GM19351 (cell line): ENCODE measurements around the gene AK9.
"Not testable (repeated sequence)": the region's sequence is repeated elsewhere in the genome, so short reads cannot be mapped to it uniquely, and the experiment has no call there.

Experiments
- ATAC-seq: cut with Tn5 transposase; IDR thresholded peaks from one replicate; pipeline ENCODE4 v1.9.1; 2021; ENCODE audit warnings: mild to moderate bottlenecking, moderate library complexity; ENCODE audit not compliant: unreplicated experiment

AK9 gene

GRCh38 chr6:109690737-109691621 is at the start of gene AK9, which contains the start of gene FIG4:
Gene AK9 (minus strand): TSS chr6:109691202. CDS start chr6:109675745, 15,457 bp downstream.
Gene FIG4 (plus strand): TSS chr6:109691296. CDS start chr6:109691436, 140 bp downstream.
- ATAC-seq, result peak; percentile 90

DNA sequence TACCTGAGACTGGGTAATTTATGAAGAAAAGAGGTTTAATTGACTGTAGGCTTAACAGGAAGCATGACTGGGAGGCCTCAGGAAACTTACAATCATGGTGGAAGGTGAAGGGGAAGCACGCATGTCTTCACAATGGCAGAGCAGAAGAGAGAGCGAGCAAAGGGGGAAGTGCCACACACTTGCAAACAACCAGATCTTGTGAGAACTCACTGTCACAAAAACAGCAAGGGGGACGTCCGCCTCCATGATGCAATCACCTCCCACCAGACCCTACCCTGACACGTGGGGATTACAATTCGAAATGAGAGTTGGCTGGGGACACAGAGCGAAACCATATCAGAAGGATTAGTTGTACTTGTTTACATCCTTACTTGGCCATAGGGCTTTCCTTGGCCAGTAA is 49.8 kb upstream of the AK9 start:
- no peak for ATAC-seq

DNA sequence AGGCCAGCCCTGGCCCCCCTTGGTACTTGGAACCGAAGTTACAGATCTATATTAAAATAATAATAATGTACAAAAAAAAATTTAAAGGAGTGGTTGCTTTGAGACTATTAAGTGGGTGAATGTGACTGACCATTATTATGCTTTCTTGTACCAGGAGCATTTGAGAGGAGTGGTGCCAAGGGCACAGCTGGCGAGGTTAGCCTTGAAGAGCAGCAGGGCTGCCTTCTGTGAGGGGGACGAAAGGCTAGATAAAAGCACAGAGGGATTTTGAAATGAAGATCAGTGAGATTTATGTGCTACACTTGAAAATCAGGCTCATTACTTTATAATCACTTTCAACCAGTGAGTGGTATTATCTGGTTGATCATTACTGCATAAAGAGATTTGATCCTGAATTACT is 48.7 kb upstream of the AK9 start:
- ATAC-seq, result no peak

DNA sequence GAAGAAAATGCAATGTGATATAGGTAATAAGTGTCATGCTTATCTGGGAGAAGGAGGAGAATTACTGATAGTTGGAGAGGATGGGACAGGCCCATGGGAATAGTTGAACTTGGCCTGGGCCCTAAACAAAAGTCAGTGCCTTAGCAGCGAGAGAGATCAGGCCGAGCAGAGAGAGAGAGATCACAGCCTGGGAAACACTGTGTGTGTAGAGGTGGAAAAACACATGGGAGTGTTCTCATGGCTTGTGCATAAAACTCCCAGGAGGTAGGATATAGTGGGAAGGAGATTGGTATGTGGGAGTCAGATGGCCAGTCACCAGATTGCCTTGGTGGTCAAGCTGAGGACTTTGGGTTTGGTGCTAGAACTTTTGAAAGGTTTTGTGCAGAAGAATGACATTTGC is 47.7 kb upstream of the AK9 start:
- ATAC-seq, result no peak

DNA sequence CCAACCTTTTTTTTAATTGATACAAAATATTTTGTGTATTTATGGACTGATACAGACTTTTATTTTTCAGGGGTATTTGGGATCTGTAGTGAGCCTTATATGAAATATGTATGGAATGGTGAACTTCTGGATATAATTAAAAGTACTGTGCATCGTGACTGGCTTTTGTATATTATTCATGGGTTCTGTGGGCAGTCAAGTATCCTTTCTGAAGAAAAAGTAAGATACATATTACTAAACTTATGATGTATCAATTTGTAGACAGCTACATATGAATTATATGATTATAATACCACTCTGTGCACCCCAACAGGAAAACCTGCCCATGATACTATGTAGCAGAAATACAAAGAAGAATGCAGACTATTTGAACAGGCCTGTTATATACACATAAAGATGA is 47.3 kb upstream of the AK9 start:
- no peak for ATAC-seq

- ATAC-seq, result no peak
These were observed 45.4 kb upstream of the AK9 start for GRCh38 chr6:109736273-109737025.

DNA sequence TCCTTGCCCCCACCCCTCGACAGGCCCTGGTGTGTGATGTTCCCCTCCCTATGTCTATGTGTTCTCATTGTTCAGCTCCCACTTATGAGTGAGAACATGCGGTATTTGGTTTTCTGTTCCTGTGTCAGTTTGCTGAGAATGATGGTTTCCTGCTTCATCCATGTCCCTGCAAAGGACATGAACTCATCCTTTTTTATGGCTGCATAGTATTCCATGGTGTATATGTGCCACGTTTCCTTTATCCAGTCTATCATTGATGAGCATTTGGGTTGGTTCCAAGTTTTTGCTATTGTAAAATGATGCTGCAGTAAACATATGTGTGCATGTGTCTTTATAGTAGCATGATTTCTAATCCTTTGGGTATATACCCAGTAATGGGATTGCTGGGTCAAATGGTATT is 34.2 kb upstream of the AK9 start:
- ATAC-seq, result not testable (repeated sequence)

DNA sequence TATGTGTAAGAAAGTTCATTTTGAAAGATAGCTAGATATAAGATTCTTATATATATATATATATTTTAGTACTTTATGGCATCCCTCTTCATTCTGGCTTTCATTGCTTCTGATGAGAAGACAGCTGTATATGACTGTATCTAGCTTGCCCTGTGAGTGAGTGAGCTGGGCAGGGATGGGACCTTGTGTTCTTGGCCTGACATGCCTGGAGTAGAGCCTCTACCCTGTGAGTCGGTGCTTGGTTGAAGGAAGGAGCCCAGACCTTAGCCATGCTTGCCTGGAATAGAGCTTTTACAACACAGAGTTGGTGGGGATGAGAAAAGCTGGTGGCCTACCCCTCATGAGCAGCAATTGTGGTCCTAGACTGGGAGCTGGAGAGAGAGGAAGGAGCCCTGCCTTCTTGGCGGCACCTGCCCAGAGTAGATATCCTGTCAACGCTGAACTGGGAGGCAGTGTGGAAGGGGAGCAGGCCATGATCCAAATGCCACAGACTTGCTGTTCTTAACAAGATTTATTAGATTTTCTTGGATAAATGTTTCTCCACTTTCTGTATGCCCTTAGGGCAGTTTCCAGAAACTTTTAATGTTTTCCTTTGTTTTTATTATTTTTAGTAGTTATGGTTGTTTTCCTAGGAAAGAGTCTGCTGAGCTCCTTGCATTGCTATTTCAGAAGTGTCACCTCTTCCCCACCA is 31.7 kb upstream of the AK9 start:
- ATAC-seq, result no peak

- no peak for ATAC-seq
These were observed 31.0 kb upstream of the AK9 start for GRCh38 chr6:109722011-109722410.

- ATAC-seq, result no peak
These were observed 29.3 kb upstream of the AK9 start for GRCh38 chr6:109720311-109720710.

- ATAC-seq, result no peak
These were observed 28.0 kb upstream of the AK9 start for GRCh38 chr6:109718991-109719390.

GRCh38 chr6:109717971-109718370 is 27.0 kb upstream of the AK9 start:
- no peak for ATAC-seq

DNA sequence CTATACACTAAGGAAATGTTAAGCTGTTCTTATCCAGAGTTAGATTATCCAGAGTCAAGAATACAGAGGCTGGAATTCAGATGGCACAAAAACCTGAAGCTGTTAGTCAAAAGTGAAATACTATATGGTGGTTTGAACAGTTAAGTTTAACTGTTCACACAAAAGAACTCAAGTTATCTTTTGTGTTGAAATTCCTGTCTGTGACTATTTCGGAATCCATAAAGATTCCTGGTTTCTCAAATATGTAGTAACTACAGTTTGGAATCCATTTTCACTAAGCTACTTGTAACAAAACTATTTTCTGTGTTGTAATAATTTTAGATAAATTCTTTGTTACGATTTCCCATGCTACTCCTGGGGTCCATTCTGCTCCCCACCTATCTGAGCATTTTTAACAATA is 24.6 kb upstream of the AK9 start:
- no peak for ATAC-seq

GRCh38 chr6:109714611-109715010 is 23.6 kb upstream of the AK9 start:
- ATAC-seq, result no peak

- ATAC-seq, result no peak
These were observed 23.2 kb upstream of the AK9 start for GRCh38 chr6:109714166-109714565.

DNA sequence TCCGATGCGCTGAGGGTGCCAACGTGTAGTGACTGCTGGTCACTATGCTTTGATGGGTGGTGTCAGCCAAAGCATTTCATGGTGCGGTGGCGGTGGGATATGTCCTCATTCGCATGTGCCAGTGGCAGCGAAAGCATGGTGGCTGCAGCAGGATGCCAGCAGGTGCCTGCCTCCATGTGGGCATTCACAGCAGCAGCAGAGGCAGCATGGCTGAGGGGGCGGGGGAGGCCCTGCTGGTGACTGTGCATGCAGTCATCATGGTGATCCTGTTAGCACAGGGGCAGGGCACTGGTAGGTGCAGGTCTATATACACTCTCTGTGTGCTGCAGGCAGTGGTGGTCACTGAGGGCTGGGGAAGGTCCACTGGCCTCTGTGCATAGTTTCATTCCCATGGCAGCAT is 22.1 kb upstream of the AK9 start:
- ATAC-seq, result no peak

DNA sequence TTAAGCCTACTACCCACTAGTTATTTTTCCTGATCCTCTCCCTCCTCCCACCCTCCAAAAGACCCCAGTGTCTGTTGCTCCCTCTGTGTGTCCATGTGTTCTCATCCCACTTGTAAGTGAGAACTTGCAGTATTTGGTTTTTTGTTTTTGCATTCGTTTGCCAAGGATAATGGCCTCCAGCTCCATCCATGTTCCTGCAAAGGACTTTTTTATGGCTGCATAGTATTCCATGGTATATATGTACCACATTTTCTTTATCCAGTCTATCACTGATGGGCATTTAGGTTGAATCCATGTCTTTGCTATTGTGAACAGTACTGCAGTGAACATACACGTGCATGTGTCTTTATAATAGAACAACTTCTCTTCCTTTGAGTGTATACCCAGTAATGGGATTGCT is 17.1 kb upstream of the AK9 start:
- ATAC-seq, result not testable (repeated sequence)

- no peak for ATAC-seq
These were observed 15.5 kb upstream of the AK9 start for GRCh38 chr6:109706513-109706912.

- ATAC-seq, result peak; percentile 85
These were observed 14.3 kb upstream of the AK9 start for GRCh38 chr6:109705258-109705657.

GRCh38 chr6:109702791-109703190 is 11.8 kb upstream of the AK9 start:
- no peak for ATAC-seq

GRCh38 chr6:109701774-109702173 is 10.8 kb upstream of the AK9 start:
- no peak for ATAC-seq
